ENCODE measurements around the gene EMILIN2. TPM values are rescaled to one million over a fixed set of nuclear protein-coding genes. Genes with fewer than 3 reads are reported as not detected.

Gene EMILIN2
- total RNA-seq, 2 donors from 2014 or later: 13.0 to 24.4 TPM

- Mint-ChIP-seq H3K27ac (no peak overlapping the region), H3K9me3 (no peaks in the 10 kb centered on the region), H3K36me3 (no peaks in the 10 kb centered on the region)
- no peak for DNase-seq (ENCODE audit: low spot score in 2 of 2)
- no peak for ATAC-seq
Measured at GRCh38 chr18:2900684-2901422, 54.0 kb downstream of the EMILIN2 start.

DNA sequence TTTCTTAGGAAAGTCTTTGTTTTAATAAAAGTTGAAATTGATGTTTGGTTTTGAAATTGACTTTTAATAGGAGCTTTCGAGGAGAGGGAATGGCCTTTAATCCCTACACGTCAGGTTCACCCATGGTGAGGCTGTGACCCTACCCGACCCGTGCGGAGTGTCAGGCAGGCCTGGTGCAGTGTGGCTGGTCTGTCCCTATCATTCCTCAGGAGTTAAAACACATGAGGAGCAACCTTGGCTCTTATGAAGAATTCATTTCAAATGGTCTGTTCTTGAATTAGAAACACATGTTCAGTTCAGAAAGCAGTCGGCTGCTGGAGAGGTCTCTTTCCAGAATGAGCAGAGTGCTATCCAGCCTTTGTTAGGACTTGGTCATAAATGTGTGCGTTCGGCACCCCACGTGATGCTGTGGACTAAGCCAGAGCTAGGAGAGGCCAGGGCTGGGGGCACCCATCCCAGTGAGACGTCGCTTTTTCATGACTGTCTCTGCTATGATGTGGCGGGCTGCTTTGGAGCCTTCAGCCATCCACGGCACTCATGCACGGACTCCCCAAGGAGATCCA, 54.7 kb downstream of the EMILIN2 start:
- no peak for DNase-seq (ENCODE audit: low spot score in 2 of 2)
- ATAC-seq: no peak
- Mint-ChIP-seq H3K9me3 (no peaks in the 10 kb centered on the region), H3K36me3 (no peaks in the 10 kb centered on the region), H3K27ac (no peak overlapping the region)

DNA sequence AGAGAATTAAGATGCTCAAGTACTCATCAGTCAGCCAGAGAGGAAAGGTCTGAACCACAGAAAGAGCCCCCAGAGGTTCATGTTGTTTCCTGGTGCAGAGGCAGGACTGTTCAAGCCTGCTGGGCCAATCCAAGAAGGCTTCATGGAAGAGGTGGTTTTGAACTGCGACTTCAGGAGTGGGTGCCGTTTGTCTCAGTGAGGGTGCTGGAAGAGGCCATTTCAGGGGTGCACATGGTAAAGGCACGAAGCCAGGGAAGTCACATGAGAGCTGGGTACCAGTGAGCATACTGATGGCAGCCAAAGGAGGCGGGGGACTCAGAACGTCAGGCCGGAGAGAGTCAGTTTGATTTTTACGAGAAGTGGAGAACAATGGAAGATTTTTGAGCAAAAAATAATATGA, 55.5 kb downstream of the EMILIN2 start:
- H3K9me3 Mint-ChIP-seq: no peaks in the 10 kb centered on the region
- DNase-seq (ENCODE audit: low spot score in 2 of 2): no peak
- no peak for ATAC-seq
- peaks cover 0 to 3% of the 10 kb centered on the region in 2 donors for H3K36me3 Mint-ChIP-seq
- H3K27ac Mint-ChIP-seq: no peak overlapping the region

GRCh38 chr18:2903006-2903405, 56.2 kb downstream of the EMILIN2 start:
- no peak overlapping the region for H3K27ac Mint-ChIP-seq
- DNase-seq (ENCODE audit: low spot score in 2 of 2) (no peak), ATAC-seq (no peak)
- H3K36me3 Mint-ChIP-seq: peaks cover 0 to 8% of the 10 kb centered on the region in 2 donors
- H3K9me3 Mint-ChIP-seq: no peaks in the 10 kb centered on the region

DNA sequence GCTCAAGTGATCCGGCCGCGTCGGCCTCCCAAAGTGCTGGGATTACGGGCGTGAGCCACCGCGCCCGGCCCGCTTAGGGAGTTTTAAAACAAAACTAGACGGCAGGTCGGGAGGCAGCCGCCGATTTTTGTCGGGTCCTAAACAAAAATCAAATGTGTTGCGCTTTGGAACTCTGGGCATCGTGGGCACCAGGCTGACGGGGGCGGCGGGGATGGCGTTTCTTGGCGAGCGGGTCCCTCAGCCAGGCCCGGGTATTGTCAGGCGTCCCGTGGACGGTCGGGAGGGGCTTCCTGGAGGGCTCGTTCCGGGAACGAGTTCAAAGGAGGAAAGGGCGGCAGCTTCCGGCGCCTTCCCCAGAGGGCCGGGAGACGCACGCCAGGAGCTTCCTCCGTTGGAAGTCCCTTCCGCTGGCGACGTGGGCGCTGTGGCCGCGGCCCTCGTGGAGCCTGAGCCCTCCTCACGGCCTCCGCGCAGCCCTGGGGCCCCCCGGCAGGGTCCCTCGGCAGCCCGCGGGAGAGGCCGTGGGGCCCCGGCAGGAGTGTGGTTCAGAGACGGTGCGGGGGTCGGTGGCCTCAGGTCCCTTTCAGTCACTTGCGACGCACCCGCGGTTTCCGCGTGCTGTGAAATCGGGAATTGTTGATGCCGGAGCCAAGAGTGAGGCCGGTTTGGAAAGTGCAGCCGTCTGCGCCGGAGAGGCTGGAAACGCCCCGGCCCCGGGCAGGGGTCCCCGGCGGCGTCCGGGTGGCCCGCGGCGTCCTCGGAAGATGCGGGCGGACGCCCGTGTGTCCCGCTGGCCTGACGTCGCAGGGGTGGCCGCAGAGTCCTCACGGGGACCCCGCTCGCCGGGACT, 59.3 kb downstream of the EMILIN2 start:
- no peaks in the 10 kb centered on the region for H3K9me3 Mint-ChIP-seq
- DNase-seq (ENCODE audit: low spot score in 2 of 2) (peak; percentile 38 to 75), ATAC-seq (peak; percentile 36 to 62)
- peak overlapping the region; percentile 89 to 97 for H3K27ac Mint-ChIP-seq
- H3K36me3 Mint-ChIP-seq: peaks cover 0 to 15% of the 10 kb centered on the region in 2 donors

GRCh38 chr18:2906704-2907549, 60.1 kb downstream of the EMILIN2 start:
- DNase-seq (ENCODE audit: low spot score in 2 of 2) (peak in 1 of 2 donors; percentile 66), ATAC-seq (peak; percentile 63)
- Mint-ChIP-seq H3K27ac (peak overlapping the region; percentile 70 to 82), H3K36me3 (peaks cover 0 to 15% of the 10 kb centered on the region in 2 donors), H3K9me3 (no peaks in the 10 kb centered on the region)

DNA sequence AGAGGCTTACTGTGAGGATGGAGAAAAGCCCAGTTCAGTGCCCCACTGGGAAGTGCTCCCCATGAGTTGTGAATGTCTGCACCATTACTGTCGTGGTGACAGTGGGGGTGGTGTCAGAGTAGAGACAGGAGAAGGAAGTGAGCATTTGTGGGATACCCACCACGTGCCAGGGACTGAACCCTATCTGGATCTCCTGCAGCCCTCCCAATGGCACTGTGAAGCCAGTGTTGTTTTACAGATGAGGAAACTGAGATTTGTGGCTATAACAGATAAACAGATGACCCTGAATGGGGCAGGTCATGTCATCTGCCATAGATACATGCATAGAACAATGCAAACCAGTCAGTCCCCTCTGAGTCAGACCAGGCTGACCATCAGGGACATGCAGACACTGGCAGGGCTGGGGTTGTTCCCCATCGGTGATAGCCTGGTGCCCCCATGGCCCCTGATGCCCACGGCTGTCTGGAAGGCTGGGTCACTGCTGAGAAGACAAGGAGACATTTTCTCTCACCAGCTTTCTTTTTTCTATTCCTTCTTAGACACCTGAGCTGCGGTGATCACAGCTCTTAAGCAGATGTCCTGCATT, 60.8 kb downstream of the EMILIN2 start:
- DNase-seq (ENCODE audit: low spot score in 2 of 2) (no peak), ATAC-seq (peak; percentile 6 to 21)
- no peaks in the 10 kb centered on the region for H3K9me3 Mint-ChIP-seq
- peak overlapping the region; percentile 70 to 82 for H3K27ac Mint-ChIP-seq
- peaks cover 0 to 15% of the 10 kb centered on the region in 2 donors for H3K36me3 Mint-ChIP-seq

DNA sequence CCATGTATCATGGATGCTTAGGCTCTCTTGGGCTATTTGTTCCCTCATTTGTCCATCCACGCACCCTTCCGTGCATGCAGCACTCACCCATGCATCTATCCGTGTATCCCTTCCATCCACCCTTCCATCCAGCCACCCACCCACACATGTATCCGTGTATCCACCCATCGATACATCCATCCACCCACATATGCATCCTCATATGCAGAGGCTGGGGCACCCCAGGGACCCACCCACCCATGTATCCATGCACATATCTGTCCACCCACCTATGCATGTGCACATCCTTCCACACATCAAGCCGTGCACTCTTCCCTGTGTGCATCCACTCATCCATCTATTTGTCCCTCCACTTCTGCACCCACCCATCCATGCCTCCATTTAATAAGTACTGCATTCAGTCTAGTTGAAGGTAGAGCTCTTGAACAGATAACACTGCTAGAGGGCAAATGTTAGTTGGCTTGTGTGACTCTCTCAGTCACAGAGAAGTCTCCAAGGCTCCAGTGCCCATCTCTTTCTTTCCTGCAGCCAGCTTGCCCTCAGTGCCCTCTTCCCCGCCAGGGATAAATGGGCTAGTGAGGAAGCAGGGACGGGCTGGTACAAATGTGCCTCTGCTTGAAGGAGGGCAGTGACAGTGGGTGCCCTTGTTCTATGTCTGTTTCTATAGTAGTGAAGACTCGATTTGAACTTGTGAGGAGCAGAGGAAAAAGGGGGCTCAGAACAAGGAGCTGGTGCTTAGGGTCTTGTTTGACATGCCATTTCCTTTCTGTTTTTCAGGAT, 61.5 kb downstream of the EMILIN2 start:
- ATAC-seq (no peak), DNase-seq (ENCODE audit: low spot score in 2 of 2) (no peak)
- Mint-ChIP-seq H3K27ac (peak overlapping the region in 1 of 2 donors; percentile 97), H3K9me3 (no peaks in the 10 kb centered on the region), H3K36me3 (peaks cover 0 to 15% of the 10 kb centered on the region in 2 donors)

GRCh38 chr18:2908946-2909335, 62.1 kb downstream of the EMILIN2 start:
- peak overlapping the region; percentile 86 to 97 for H3K27ac Mint-ChIP-seq
- no peak for ATAC-seq
- H3K36me3 Mint-ChIP-seq: peaks cover 0 to 15% of the 10 kb centered on the region in 2 donors
- no peaks in the 10 kb centered on the region for H3K9me3 Mint-ChIP-seq
- DNase-seq (ENCODE audit: low spot score in 2 of 2): no peak

- Mint-ChIP-seq H3K27ac (peak overlapping the region; percentile 86 to 97), H3K9me3 (no peaks in the 10 kb centered on the region), H3K36me3 (peaks cover 0 to 15% of the 10 kb centered on the region in 2 donors)
- ATAC-seq (no peak), DNase-seq (ENCODE audit: low spot score in 2 of 2) (no peak)
Measured at GRCh38 chr18:2909431-2910140, 62.8 kb downstream of the EMILIN2 start.

- ATAC-seq: no peak
- H3K36me3 Mint-ChIP-seq: peaks cover 0 to 15% of the 10 kb centered on the region in 2 donors
Measured at GRCh38 chr18:2910261-2910660, 63.5 kb downstream of the EMILIN2 start.

DNA sequence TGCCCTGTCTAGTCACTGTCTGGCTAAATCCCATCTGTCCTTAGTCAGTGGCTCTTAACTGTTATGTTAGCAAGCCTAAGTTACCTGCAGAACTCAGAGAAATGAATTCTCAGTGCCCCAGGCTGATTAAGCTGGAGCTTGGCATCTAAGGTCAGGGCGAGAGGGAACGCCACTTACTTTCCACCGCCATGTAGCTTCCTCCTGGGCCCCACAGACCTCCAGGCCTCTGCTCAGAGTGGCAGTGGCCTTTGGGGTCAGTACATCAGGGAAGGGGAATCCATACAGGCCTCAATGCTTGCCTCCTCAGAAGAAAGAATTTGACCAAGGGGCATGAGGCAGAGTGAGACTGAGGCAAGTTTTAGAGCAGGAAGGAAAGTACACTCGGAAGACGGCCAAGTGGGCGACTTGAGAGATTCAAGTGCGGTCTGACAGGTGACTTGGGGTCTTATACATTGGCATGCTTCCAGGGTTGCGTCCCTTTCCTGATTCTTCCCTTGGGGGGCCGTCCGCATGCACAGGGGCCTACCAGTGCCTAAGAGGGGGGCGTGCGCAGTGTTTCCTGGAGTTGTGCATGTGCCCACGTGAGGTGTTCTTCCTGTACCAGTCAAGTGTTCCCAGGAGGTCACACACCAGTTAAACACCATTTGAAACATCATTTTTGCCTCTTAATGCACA, 64.1 kb downstream of the EMILIN2 start:
- peaks cover 0 to 15% of the 10 kb centered on the region in 2 donors for H3K36me3 Mint-ChIP-seq
- no peak for DNase-seq (ENCODE audit: low spot score in 2 of 2)
- H3K9me3 Mint-ChIP-seq: no peaks in the 10 kb centered on the region
- peak overlapping the region; percentile 35 to 81 for H3K27ac Mint-ChIP-seq
- ATAC-seq: no peak

More at GRCh38 chr18:2910261-2910660, 63.5 kb downstream of the EMILIN2 start:
- no peak for DNase-seq (ENCODE audit: low spot score in 2 of 2)
- Mint-ChIP-seq H3K27ac (peak overlapping the region in 1 of 2 donors; percentile 97), H3K9me3 (no peaks in the 10 kb centered on the region)

GRCh38 chr18:2911533-2911932, 64.7 kb downstream of the EMILIN2 start:
- Mint-ChIP-seq H3K9me3 (no peaks in the 10 kb centered on the region), H3K27ac (peak overlapping the region; percentile 35 to 81), H3K36me3 (peaks cover 4 to 15% of the 10 kb centered on the region in 2 donors)
- ATAC-seq (no peak), DNase-seq (ENCODE audit: low spot score in 2 of 2) (no peak)
